GM19025 (cell line): Measurements from ENCODE around the gene TRPM8.
"Not testable (repeated sequence)": the region's sequence is repeated elsewhere in the genome, so short reads cannot be mapped to it uniquely, and the experiment has no call there.

Experiments used
- ATAC-seq: cut with Tn5 transposase; IDR thresholded peaks from one replicate; pipeline ENCODE4 v1.9.1; 2021; ENCODE audit warnings: mild to moderate bottlenecking, low read depth, moderate library complexity; ENCODE audit not compliant: unreplicated experiment

TRPM8 gene

DNA sequence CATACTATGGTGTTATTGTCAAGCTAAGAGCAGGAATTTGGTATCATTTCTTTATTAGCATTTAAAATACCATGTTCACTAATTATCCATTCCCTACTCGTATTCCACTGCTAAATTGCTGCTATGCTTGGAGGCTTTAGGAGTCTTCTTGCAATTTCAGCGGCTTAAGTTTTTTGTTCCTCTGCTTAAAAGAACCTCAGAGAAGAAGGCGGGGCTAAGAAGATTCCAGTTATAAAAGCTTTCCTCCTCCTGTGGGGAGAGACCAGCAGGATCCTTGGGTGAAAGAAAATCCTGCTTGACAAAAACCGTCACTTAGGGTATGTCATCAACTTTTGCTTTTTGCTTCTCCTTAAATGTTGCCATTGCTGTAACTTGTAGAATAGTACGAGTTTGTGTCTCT lies at the start of gene TRPM8:
Gene TRPM8 (plus strand): TSS at position 258 of the 400 bp plus-strand sequence. CDS start 9,165 bp downstream, outside the sequence.
- no peak for ATAC-seq

DNA sequence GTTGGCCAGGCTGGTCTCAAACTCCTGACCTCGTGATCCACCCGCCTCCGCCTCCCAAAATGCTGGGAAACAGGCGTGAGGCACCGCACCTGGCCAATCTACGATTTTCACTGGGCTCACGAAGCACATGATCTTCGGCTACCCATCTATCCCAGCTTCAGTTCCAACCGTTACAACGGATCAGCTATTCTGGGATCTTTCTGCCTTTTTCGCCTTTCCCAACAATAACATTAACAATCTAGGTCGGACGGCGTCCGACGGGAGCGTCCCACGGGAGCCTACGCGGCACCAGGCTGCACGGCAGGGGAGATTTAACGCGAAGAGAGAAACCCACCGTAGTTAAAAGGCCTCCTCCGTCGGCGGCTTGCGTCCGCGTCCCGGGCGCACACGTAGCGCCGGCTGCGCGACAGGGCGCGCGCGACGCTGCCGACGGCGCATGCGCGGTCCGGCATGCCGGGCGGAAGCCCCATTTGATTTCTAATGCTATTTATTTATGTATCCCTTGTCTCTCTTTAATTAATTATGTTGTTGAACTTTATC lies 49.1 kb upstream of the TRPM8 start, which contains the start of gene MSL3B:
Gene MSL3B (minus strand): TSS at position 394 of the 540 bp plus-strand sequence.
- no peak for ATAC-seq

DNA sequence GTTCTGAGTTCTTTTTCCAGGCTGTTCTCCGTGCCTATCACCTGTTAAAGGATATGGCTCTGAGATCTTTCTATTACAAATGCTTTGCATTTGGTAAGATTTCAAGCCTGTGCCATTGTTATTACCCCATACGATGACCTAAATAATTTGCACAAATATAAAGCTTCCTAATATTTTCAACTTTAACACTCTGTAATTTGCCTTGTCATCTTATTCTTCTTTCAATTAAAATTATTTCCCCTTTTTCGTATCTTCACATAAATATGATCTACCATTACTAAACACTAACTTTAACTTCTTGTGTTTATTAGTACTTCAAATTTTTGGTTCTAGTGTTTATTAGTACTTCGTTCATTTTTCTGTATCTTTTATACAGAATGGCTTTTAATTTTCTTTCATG lies 45.7 kb upstream of the TRPM8 start:
- ATAC-seq, result no peak

DNA sequence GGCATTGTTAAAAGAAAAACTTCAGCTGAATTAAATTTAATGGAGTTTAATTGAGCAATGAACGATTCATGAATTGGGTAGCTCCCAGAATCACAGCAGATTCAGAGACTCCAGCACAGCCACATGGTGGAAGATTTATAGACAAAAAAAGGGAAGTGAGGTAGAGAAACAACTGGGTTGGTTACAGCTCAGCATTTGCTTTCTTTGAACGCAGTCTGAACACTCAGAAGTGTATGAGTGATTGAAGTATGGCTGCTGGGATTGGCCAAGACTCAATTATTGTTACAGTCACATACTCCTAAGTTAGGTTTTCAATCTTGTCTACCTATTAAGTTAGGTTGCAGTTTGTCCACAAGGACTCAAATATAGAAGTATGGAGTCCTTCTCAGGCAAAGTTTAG lies 45.0 kb upstream of the TRPM8 start:
- ATAC-seq, result not testable (repeated sequence)

DNA sequence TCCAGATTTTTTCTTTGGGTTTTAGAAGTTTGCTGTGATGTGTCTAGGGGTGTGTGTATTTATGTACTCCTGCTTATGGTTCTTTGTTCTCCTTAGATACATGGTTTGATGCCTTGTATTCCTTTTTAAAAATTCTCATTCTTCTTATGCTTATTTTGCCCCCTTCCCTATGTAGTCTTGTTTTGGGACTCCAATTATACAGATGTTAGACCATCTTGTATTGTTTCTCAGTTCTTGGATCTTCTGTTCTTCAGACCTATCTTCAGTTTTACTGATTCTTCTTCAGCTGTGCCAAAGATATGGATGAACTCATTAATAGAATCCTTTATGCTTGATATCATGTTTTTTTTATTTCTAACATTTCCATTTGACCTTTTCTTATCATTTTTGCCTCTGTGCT lies 34.8 kb upstream of the TRPM8 start:
- ATAC-seq, result no peak

DNA sequence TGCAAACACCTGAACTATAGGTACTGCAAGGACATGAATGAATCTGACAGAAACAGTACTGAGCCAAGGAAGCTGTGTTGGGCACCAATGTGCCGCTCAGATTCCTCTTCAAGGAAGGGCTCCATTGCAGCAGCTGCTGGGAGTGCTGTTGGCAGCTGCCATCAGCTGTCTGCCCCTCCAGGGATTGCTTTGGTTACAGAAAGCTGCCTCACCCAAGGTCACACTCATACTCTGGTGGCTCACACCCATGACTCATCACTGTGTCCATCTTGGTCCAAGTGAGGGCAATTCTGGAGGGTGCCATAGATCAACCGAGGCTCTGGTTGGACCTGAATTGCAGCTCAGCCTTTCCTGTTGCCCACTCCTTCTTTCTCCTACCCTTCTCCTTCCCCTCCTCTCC lies 24.4 kb upstream of the TRPM8 start:
- no peak for ATAC-seq

DNA sequence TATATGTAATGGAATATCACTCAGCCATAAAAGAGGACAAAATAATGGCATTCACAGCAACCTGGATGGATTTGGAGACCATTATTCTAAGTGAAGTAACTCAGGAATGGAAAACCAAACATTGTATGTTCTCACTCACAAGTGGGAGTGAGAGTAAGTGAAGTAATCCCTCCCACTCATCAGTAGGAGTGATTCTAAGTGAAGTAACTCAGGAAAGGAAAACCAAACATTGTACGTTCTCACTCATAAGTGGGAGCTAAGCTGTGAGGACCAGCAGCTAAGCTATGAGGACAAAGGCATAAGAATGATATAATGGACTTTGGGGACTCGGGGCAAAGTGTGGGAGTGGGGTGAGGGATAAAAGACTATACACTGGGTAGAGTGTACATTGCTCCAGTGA lies 20.9 kb upstream of the TRPM8 start:
- ATAC-seq, result not testable (repeated sequence)

DNA sequence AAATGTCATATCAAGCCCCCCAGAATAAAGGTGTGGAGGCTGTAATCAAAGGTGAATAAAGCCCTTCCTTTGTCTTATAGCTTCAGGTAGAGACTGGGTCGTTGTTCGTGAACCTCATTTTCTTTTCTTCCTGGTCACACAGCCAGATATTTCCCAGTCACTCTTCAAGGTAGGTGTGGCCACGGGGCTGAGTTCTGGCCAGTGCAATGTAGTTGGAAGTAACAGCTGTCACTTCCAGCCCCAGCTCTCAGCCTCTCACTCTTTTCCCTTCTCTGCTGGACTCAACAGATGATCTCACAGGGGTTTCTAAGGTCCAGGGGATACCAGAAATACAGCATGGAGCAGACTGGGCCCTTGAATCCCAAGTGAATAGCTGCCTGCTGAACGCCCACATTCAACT lies 15.8 kb upstream of the TRPM8 start:
- no peak for ATAC-seq

DNA sequence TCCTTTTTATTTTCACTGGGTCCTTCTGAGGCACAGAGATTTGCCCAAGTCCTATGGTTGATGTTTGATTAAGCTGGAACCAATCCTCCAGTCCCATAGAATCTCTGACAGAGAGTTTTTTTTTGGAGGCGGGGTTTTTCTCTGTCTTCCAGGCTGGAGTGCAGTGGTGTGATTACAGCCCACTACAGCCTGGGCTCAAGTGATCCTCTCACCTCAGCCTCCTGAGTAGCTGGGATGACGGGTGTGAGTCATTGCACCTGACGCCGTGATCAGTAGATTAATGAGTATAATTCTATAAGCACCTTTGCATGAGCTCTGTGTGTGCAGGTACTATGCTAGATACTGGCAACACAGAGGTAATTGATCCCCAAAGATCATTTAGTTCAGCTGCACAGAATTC lies 15.3 kb upstream of the TRPM8 start:
- ATAC-seq, result no peak

DNA sequence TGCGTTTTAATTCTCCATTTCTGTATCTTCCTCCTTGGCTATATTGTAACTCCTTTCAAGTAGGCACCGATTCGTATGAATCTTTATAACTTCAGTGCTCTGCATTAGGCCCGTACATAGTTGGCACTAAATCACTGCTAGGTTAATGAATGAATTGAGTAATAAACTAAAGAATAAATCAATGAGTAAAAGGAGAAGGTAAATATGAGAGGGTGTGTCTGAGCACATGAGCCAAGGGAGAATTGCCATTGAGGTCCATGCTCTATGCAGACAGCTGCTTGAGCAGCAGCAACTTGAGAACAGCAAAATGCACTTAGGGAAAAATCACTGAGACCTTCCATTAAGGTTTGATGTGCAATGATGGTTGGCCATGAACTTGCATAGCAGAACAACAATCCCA lies 11.2 kb upstream of the TRPM8 start:
- ATAC-seq, result no peak

DNA sequence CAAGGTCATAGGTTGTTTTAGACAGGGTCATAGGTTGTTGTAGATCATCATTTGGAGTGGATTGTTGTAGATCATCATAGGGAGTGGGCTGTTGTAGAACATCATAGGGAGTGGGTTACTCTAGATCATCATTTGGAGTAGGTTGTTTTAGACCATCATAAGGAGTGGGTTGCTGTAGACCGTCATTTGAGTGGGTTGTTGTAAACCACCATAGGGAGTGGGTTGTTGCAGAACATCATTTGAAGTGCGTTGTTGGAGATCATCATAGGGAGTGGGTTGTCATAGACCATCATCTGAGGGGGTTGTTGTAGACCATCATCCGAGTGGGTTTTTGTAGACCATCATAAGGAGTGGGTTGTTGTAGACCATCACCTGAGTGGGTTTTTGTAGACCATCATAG lies 9.5 kb upstream of the TRPM8 start:
- ATAC-seq, result no peak

DNA sequence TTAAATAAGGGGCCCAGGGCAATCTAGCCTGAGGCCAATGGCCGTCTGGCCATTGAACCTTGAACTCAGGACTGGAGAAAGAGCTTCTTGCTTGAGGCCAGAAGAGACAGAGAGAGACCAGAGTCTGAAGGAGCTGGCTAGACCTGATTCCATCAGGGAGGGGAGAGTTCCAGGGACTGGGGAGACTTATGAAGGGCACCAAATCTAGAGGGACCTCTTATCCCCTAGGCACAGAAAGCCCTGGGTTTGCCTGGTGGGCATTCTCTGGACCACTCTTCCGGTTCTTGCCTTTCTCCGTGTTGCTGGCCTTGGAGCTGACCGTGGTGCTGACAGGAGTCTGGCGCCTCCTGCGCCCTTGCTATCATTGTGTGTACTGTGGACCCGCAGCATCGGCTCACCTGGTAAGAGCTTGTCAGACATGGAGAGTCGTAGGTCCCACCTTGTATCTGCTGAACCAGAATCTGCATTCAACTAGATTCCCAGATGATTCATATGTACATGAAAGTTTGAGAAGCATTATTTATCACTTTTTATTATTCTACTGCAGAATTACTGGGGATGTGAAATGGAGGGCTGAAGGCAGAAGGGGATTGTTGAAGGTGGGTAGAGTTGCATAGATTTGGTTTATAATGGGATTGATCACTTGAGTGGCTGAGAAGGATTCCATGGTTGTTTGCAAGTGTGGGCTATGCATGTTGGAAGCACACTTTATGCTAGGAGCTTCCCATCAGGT lies 4.3 kb upstream of the TRPM8 start:
- no peak for ATAC-seq

DNA sequence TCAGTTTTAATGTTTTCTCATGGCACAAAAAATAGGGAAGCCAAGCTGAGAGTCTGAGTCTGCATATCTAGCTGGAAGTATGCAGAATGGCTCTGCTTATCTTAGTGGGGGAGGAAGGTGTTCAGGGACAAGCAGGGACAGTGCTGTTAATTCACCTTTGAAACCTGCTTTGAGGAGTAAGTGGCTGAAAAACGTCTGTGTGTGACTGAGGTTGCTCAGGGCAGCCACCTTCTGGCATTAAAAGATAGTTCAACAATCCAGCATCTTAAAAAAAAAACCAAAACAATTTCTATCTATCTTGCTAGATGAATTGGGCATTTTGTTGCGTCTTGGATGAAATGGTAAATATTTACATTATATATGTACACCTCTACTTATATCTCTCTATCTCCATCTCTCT lies 2.0 kb upstream of the TRPM8 start:
- no peak for ATAC-seq

DNA sequence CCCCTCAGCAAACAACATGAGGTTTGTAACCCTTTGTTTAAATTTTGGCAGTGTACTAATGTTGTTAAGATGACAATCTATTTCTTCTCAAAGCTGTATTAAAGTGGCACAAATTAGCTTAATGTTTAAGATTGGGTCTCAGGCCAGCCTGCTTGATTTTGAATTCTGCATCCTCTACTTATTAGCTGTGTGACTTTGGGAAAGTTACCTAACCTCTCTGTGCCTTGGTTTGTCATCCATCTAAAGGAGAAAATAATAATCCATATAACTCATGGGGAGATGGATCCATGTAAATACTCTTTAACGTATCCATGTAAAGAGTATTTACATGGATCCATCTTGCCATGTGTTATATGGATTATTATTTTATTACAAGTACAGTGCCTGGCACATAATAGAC lies 2.1 kb downstream of the TRPM8 start:
- no peak for ATAC-seq

DNA sequence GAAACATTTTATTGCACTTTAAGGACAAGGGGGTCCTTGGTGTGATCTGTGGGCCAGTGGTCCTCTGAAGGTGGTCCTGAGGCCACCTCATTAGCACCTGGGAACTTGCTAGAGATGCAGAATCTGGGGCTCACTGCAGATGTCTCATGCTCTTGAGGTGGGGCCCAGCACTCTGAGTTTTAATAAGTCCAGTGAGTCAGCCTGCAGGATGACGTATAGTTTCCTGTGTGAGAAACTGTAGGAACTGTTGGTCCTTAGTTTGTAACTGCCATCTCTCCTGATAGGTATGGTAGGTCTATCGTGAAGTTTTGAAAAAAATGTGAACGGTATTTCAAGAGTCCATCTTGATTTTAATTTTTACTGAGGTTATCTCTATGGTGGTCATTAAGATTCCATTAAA lies 2.8 kb downstream of the TRPM8 start:
- ATAC-seq, result no peak

DNA sequence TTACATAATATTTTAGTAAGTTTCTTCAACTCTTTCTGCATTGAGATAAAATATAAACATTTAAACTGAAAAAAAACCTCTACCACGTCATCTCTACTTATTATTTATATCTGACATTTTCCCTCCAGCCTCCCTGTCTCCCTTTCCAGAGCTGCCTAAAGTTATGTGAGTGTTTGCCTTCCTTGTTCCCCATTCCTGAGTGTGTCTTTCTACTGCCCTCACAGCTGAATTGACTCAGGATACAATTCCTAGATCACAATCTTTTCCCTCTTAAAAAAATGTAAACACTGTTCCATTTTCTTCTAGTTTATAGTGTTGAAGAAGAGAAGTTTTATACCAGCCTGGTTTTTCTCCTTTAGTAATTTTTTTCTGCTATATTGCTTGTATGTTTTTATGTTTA lies 5.3 kb downstream of the TRPM8 start:
- no peak for ATAC-seq

DNA sequence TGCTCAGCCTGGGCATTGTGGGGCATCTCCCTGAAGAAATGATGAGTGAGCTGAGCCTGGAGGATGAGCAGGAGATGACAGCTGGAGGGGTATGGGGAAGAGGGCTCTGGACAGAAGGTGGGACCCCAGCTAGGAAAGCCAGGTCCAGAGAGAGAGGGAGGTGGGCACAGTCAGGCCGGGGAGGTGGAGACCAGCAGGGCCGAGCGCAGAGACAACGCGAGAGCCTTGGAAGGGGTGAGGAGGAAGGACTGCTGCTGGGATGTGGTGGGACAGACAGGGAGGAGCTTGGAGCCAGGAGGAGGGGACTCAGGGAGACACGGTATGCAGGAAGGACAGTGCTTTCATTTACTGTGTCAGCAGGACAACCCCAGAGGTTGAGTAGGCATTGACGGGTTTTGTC lies 8.2 kb downstream of the TRPM8 start:
- no peak for ATAC-seq

DNA sequence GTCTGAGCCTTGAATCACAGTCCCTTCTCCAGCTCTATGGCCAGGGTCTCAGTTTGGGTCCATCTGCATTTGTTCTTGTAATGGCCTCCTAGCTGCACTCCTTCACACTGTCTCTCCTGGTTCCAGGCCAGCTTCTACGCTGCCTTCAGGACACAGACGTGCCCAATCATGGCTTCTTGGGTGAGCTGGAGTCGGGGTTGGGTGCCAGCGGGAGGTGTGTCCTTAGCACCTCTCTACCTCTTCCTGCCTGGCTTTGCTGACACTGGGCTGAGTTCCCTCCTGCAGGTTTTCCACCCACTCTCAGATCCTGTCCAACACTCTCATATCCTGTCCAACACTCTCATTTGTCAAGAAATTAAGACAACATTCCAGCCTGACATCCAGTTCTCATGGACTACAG lies 9.6 kb downstream of the TRPM8 start:
- ATAC-seq, result no peak

DNA sequence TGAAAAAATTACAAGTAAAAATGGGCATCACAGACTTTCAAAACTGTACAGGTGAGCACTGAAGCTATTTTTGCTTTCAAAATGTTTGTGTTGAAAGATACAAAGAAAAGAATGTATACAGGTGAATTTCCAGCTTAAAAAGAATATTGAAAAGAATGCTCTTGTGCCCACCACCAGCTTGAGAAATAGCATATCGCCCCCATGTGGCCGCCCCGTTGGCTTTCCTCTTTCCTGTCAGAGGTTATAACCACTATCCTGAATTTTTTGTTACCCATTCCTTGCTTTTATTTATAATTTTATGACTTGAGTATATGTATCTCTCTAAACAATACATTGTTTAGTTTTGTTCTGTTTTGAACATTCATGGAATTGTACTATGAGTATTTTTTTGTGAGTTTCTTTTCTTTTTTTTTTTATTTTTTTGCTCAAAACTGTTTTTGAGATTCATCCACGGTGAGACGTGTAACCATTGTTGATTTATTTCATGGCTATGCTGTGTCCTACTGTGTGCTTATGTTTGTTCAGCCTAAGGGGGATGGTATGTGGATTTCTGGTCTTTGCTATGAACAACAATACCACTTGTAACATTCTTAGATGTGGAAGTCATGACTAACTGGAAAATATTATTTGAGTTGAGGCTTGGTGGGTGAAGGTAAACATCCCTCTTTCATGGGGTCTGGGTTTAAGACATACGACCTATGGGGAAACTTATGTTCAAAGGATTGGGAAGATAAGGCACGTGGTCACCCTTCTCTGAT lies 11.6 kb downstream of the TRPM8 start:
- ATAC-seq, result no peak

DNA sequence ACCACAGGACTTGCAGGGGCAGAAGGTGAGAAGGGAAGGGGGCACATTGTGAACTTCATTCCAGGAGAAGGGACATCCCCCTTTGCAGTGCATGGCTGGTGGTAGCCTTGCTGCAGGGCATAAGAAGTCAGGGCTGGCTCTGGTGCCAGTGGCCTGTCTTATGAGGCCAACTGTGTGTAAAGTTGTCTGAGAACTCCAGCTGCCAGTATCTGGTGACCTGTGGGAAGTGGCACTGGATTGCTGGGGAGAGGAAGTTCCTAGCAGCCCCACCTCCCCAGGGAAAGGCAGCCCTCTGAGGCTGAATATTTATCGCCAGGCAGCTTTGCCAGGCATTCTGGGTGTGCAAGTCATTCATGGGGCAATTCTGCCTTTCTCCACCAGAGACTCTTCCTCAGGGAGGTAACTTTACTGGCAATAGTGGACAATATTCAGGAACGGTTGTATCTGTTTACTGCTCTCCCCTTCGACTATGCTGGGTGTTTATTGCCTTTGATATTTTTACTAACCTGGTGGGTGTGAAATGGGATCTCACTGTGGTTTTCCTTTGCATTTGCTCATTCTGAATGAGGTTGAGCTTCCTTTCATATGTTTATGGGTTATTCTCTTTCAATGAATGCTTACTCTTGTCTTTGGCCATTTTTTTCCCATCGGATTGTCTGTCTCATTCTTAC lies 12.3 kb downstream of the TRPM8 start:
- no peak for ATAC-seq

DNA sequence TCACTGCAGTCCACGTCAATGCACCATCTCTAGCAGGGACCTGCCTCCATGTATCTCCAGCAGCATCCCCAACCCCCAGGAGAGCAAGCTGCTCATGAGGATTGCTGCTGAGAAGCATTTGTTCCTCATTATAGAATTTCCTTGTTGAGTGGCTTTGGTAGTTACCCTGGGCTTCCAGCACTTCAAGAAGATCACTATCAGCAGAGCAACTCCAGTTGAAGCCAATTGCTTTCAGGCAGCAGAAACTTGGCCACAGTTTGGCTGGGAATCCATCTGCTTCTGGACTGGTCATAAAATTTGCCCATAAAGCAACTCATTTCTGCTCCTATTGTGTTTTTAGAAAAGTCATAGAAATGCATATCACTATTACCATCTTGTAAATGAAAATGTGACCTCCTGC lies 17.4 kb downstream of the TRPM8 start:
- no peak for ATAC-seq
